Measurements from ENCODE around the gene SPSB2.

GRCh38 chr12:6854036-6854435, 19.1 kb downstream of the SPSB2 start:
- TF ChIP-seq, protein P1, sequence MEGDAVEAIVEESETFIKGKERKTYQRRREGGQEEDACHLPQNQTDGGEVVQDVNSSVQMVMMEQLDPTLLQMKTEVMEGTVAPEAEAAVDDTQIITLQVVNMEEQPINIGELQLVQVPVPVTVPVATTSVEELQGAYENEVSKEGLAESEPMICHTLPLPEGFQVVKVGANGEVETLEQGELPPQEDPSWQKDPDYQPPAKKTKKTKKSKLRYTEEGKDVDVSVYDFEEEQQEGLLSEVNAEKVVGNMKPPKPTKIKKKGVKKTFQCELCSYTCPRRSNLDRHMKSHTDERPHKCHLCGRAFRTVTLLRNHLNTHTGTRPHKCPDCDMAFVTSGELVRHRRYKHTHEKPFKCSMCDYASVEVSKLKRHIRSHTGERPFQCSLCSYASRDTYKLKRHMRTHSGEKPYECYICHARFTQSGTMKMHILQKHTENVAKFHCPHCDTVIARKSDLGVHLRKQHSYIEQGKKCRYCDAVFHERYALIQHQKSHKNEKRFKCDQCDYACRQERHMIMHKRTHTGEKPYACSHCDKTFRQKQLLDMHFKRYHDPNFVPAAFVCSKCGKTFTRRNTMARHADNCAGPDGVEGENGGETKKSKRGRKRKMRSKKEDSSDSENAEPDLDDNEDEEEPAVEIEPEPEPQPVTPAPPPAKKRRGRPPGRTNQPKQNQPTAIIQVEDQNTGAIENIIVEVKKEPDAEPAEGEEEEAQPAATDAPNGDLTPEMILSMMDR (IDR thresholded peaks at IDR 0.05) = no peak
- TF ChIP-seq POLR2A (IDR thresholded peaks at IDR 0.05) = no peak
